B cell (primary cell): Measurements from ENCODE around the gene SRRM4. TPM values are rescaled to one million over a fixed set of nuclear protein-coding genes. Genes with fewer than 3 reads are reported as not detected.

Experiments
- ATAC-seq: fragments of 200-7000 bp; cut with Tn5 transposase; one replicate; pipeline ENCODE4 v1.10.0; 2021; ENCODE audit warnings: low read depth, mild to moderate bottlenecking, moderate number of reproducible peaks, moderate library complexity
- CTCF ChIA-PET: fragments of 350-600 bp; sonication (Branson Sonifier 250); formaldehyde crosslinking; loops from one replicate; lab custom pipeline; 2021; ENCODE audit warnings: antibody characterized with exemption, inconsistent platforms; lab: Charles Lee
- POLR2A ChIA-PET: fragments of 350-600 bp; sonication (Branson Sonifier 250); formaldehyde crosslinking; loops from one replicate; lab custom pipeline; 2021; ENCODE audit warnings: antibody characterized with exemption; lab: Charles Lee
- DNase-seq: peaks from one replicate; pipeline ENCODE4 v3.0.0; 2013
- H2AFZ ChIP-seq: 2 replicates; pipeline ENCODE4 v1.6.1; 2012; ENCODE audit warnings: mild to moderate bottlenecking, low read depth, low read length; ENCODE audit not compliant: insufficient read depth, poor library complexity, severe bottlenecking
- H3K27ac ChIP-seq, 2 donors: 1 replicate in 1 of 2; 2 replicates in 1 of 2; pipeline ENCODE4 v1.5.1; 2012 to 2013; ENCODE audit warnings: low read length in 2 of 2, mild to moderate bottlenecking in 2 of 2, moderate library complexity in 1 of 2
- H3K27me3 ChIP-seq, 4 experiments: fragments of 200-600 bp in 1 of 4; sonication (generic) in 1 of 4; replicated peaks in 1 of 4; 1 replicate in 2 of 4; 2 replicates in 2 of 4; pipeline versions ENCODE4 v1.6.1 to v1.7.0; 2013 to 2016; ENCODE audit warnings: low read length in 3 of 4, mild to moderate bottlenecking in 2 of 4, mixed read lengths in 1 of 4, moderate library complexity in 1 of 4; ENCODE audit not compliant: insufficient read depth in 4 of 4, control insufficient read depth in 3 of 4; ENCODE audit errors: control extremely low read depth in 1 of 4
- H3K36me3 ChIP-seq, 2 experiments: replicated peaks in 1 of 2; 1 replicate in 1 of 2; 2 replicates in 1 of 2; pipeline versions ENCODE4 v1.6.1 to v1.7.1; 2013; ENCODE audit warnings: low read length in 1 of 2; ENCODE audit not compliant: insufficient read depth in 2 of 2, control insufficient read depth in 1 of 2; ENCODE audit errors: control extremely low read depth in 1 of 2, extremely low read depth in 1 of 2
- H3K4me1 ChIP-seq, 2 donors: fragments of 200-600 bp in 1 of 2; sonication (generic) in 1 of 2; 1 replicate in 1 of 2; 2 replicates in 1 of 2; pipeline versions ENCODE4 v1.5.1 to v1.6.1; 2013 to 2017; ENCODE audit warnings: low read length in 2 of 2; ENCODE audit not compliant: control insufficient read depth in 2 of 2, insufficient read depth in 2 of 2
- H3K4me2 ChIP-seq: replicated peaks from 2 replicates; pipeline ENCODE3; 2012; ENCODE audit warnings: mild to moderate bottlenecking, low read depth, low read length; ENCODE audit not compliant: poor library complexity, severe bottlenecking
- H3K4me3 ChIP-seq, 5 experiments: fragments of 200-600 bp in 1 of 5; sonication (generic) in 1 of 5; 1 replicate in 3 of 5; 2 replicates in 2 of 5; pipeline versions ENCODE4 v1.5.1 to v1.7.0; 2011 to 2016; ENCODE audit warnings: low read length in 4 of 5, mild to moderate bottlenecking in 4 of 5, low read depth in 2 of 5, control low read depth in 1 of 5, moderate library complexity in 1 of 5; ENCODE audit not compliant: insufficient read depth in 1 of 5; ENCODE audit errors: control extremely low read depth in 1 of 5, extremely low read depth in 1 of 5
- H3K79me2 ChIP-seq: fragments of 200-600 bp; sonication (generic); one replicate; pipeline ENCODE4 v1.6.0; 2016; ENCODE audit warnings: low read length; ENCODE audit not compliant: control insufficient read depth, insufficient read depth
- H3K9ac ChIP-seq: fragments of 200-600 bp; sonication (generic); 2 replicates; pipeline ENCODE4 v1.6.1; 2017; ENCODE audit warnings: mild to moderate bottlenecking, low read length, moderate library complexity
- H3K9me3 ChIP-seq, 3 donors: one replicate each; pipeline versions ENCODE4 v1.6.1 to v1.7.1; 2013; ENCODE audit warnings: low read length in 2 of 3; ENCODE audit not compliant: control insufficient read depth in 2 of 3, insufficient read depth in 1 of 3; ENCODE audit errors: control extremely low read depth in 1 of 3
- H4K20me1 ChIP-seq: 2 replicates; pipeline ENCODE4 v1.6.0; 2012; ENCODE audit warnings: mild to moderate bottlenecking, low read length; ENCODE audit not compliant: insufficient read depth, control insufficient read depth, poor library complexity, severe bottlenecking
- H3K27ac Mint-ChIP-seq: one replicate; pipeline ENCODE4 v1.8.0; 2021; ENCODE audit warnings: mixed read lengths
- H3K27me3 Mint-ChIP-seq: one replicate; pipeline ENCODE4 v1.8.0; 2021; ENCODE audit warnings: mixed read lengths
- H3K4me1 Mint-ChIP-seq: one replicate; pipeline ENCODE4 v1.8.0; 2021; ENCODE audit warnings: mixed read lengths
- H3K4me3 Mint-ChIP-seq: one replicate; pipeline ENCODE4 v1.8.0; 2021; ENCODE audit warnings: mixed read lengths
- H3K9me3 Mint-ChIP-seq: one replicate; pipeline ENCODE4 v1.8.0; 2022; ENCODE audit warnings: mixed read lengths; ENCODE audit not compliant: insufficient read depth
- EZH2 ChIP-seq: IDR thresholded peaks from 2 replicates; pipeline ENCODE4 v1.6.1; 2012; ENCODE audit warnings: borderline replicate concordance, low read depth, mild to moderate bottlenecking, moderate library complexity, low read length; ENCODE audit not compliant: insufficient read depth, poor library complexity, severe bottlenecking
- WGBS: methylation state at CpG from one replicate; pipeline ENCODE4 v1.1.5; 2013; ENCODE audit warnings: missing lambda C conversion rate; ENCODE audit not compliant: insufficient coverage; 5-methylcytosine and 5-hydroxymethylcytosine counted together
- intact Hi-C: fragments of 100-400 bp; cut with micrococcal nuclease; formaldehyde crosslinking; loops from one replicate; pipeline ENCODE4 v1.10.0; 2022
- polyA plus RNA-seq: library from polyadenylated mRNA; depleted of rRNA; stranded (reverse); fragments of >200 nt; gene quantifications from 2 replicates; pipeline ENCODE4 v1.2.3, GENCODE V29; 2012
- total RNA-seq, 2 donors: library from RNA; stranded (reverse); fragments of 120-200 nt in 1 of 2; gene quantifications; 1 replicate in 1 of 2; 2 replicates in 1 of 2; pipeline versions ENCODE4 v1.2.3 to v1.2.4, GENCODE V29; 2013 to 2022
- TF ChIP-seq, protein P1 (sequence below): fragments of 200-600 bp; IDR thresholded peaks from one replicate; pipeline ENCODE4 v1.8.0; 2022; ENCODE audit warnings: antibody characterized with exemption, mild to moderate bottlenecking

SRRM4 gene
- total and polyA plus RNA-seq, 2 donors (not counting 1 experiment from before 2014, with no cell fraction given): not detected

DNA sequence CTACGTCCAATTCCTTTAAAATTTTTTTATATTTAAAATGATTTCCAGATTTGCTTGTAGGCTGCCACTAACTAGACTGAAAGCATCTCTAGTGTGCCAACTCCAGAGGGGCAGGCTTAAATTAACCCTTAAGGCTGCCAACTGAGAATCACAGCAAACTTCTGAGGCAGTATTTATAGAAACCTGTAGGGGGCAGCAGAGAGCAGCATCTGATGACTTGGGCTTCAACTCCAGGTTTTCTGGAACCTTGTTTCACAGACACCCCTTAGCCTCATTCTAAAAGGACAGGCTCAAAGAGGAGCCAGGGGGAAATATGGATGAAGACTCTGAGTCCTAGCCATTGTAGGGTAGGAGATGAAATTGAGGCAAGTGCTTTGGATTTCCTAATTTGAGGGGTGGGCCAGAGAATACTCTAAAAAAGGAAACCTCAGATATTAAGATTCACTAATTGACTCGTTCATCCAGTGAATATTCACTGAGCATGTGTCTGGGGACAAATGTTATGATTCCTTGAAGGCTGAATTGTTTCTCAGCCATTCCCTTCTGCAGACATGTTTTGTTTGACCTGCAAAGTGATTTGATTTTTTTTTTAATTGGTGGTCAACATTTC lies 134.1 kb downstream of the SRRM4 start:
- ChIA-PET POLR2A (no interaction called here), CTCF (interaction anchor here (1.2 kb wide), 1 partner anchor 10 kb away, joined by 3 read pairs; no protein-coding TSS in a partner anchor)
- Mint-ChIP-seq H3K27me3 (peaks cover 4% of the 10 kb centered on the region), H3K9me3 (peaks cover 5% of the 10 kb centered on the region), H3K4me1 (no peaks in the 10 kb centered on the region), H3K27ac (no peak overlapping the region), H3K4me3 (no peak overlapping the region)
- no peak overlapping the region for H3K4me3 ChIP-seq
- no peaks in the 10 kb centered on the region for H3K79me2 ChIP-seq
- H3K27ac ChIP-seq: no peak overlapping the region
- H3K4me1 ChIP-seq: no peaks in the 10 kb centered on the region
- no peaks in the 10 kb centered on the region for H3K27me3 ChIP-seq
- WGBS: no CpG with 5 or more reads among the region's 2 CpGs
- no peak overlapping the region for H2AFZ ChIP-seq
- no peak overlapping the region for H3K9ac ChIP-seq
- no peaks in the 10 kb centered on the region for H3K36me3 ChIP-seq
- H4K20me1 ChIP-seq: no peaks in the 10 kb centered on the region
- peak; percentile 37 for DNase-seq
- intact Hi-C loops: no loop called here
- peaks cover 0 to 3% (median 0%) of the 10 kb centered on the region in 3 donors for H3K9me3 ChIP-seq
- ATAC-seq: no peak
- TF ChIP-seq EZH2: no peak
- TF ChIP-seq, protein P1, sequence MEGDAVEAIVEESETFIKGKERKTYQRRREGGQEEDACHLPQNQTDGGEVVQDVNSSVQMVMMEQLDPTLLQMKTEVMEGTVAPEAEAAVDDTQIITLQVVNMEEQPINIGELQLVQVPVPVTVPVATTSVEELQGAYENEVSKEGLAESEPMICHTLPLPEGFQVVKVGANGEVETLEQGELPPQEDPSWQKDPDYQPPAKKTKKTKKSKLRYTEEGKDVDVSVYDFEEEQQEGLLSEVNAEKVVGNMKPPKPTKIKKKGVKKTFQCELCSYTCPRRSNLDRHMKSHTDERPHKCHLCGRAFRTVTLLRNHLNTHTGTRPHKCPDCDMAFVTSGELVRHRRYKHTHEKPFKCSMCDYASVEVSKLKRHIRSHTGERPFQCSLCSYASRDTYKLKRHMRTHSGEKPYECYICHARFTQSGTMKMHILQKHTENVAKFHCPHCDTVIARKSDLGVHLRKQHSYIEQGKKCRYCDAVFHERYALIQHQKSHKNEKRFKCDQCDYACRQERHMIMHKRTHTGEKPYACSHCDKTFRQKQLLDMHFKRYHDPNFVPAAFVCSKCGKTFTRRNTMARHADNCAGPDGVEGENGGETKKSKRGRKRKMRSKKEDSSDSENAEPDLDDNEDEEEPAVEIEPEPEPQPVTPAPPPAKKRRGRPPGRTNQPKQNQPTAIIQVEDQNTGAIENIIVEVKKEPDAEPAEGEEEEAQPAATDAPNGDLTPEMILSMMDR: peak; percentile 85
- no peak overlapping the region for H3K4me2 ChIP-seq

DNA sequence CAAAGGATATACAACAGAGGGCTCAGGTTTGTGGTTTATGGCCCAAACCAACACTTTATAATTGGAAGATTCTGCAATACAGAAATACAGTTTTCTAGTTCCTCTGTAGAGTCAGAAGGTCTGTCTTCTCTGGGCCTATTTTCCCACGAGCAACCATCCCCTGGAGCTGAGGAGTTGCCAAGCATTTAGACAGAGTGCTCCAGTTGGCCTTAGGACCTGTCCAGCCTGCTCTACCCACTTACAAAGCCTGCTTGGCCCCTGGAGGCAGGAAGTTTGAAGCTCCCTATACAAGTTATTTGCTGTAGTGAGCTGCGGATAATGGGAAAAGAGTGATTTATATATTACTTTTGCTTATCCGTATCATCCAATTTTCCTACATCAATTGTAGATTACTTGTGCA lies 136.6 kb downstream of the SRRM4 start:
- Mint-ChIP-seq H3K4me3 (no peak overlapping the region), H3K4me1 (no peaks in the 10 kb centered on the region), H3K27me3 (peaks cover 4% of the 10 kb centered on the region), H3K27ac (no peak overlapping the region), H3K9me3 (no peaks in the 10 kb centered on the region)
- intact Hi-C loops: no loop called here
- no peaks in the 10 kb centered on the region for H3K79me2 ChIP-seq
- ATAC-seq: no peak
- DNase-seq: no peak
- no peaks in the 10 kb centered on the region for H3K9me3 ChIP-seq
- H3K27ac ChIP-seq: no peak overlapping the region
- WGBS: 40% methylated on average over 1 of the region's 3 CpGs
- ChIA-PET POLR2A (no interaction called here), CTCF (no interaction called here)
- no peaks in the 10 kb centered on the region for H3K4me1 ChIP-seq
- H2AFZ ChIP-seq: no peak overlapping the region
- H3K4me2 ChIP-seq: no peak overlapping the region
- no peaks in the 10 kb centered on the region for H3K27me3 ChIP-seq
- no peak overlapping the region for H3K4me3 ChIP-seq
- TF ChIP-seq, protein P1: no peak
- no peak for TF ChIP-seq EZH2
- H3K9ac ChIP-seq: no peak overlapping the region
- no peaks in the 10 kb centered on the region for H3K36me3 ChIP-seq
- H4K20me1 ChIP-seq: no peaks in the 10 kb centered on the region
